MM.1S (cell line): ENCODE results near the gene TP53AIP1.

ENCODE experiments used
- EZH2 ChIP-seq: fragments of 300-600 bp; sonication (generic); optimal IDR thresholded peaks from 2 replicates; pipeline ENCODE3; 2017; ENCODE audit warnings: low read depth, mild to moderate bottlenecking, antibody characterized with exemption, low read length, mixed read lengths
- TF ChIP-seq, protein P1 (sequence below): fragments of 300-600 bp; sonication (generic); IDR thresholded peaks from 2 replicates; pipeline ENCODE4 v1.5.1; 2016; ENCODE audit warnings: antibody characterized with exemption, low read length, mixed read lengths

DNA sequence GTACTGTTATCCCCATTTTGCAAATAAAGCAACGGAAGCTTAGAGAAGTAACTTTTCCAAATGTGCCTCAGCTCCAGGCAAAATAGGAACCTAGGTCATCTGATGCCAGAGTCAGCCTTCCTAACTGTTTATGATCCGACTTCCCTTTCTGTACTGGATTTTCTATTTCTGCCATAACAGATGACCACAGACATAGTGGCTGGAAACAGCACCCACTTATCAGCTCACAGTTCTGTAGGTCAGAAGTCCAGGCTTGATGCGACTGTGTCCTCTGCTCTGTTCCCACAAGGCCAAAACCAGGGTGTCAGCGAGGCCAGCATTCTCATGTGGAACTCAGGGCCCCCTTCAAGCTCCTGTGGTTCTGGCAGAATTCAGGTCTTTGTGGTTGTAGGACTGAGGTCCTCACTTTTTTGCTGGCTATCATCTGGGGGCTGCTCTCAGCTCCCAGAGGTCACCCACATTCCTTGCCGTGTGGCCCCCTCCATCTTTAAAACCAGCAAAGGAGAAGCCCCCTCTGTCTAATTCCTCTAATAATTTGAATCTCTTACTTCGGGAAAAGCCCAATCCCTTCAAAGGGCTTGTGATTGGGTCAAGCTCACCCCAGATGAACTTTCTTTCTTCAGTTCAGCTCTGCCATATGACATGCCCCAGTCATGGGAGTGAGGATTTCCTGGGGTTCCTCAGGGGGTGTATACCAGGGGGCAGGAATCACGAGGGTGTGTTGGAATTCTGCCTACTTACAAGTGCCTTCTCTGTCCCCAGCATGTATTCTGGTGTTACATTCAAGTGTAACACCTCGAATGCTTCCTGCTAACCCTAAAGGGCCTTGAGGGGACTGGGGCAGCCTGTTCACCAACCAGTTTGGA, 36.3 kb downstream of the TP53AIP1 start:
- TF ChIP-seq EZH2: no peak
- TF ChIP-seq, protein P1, sequence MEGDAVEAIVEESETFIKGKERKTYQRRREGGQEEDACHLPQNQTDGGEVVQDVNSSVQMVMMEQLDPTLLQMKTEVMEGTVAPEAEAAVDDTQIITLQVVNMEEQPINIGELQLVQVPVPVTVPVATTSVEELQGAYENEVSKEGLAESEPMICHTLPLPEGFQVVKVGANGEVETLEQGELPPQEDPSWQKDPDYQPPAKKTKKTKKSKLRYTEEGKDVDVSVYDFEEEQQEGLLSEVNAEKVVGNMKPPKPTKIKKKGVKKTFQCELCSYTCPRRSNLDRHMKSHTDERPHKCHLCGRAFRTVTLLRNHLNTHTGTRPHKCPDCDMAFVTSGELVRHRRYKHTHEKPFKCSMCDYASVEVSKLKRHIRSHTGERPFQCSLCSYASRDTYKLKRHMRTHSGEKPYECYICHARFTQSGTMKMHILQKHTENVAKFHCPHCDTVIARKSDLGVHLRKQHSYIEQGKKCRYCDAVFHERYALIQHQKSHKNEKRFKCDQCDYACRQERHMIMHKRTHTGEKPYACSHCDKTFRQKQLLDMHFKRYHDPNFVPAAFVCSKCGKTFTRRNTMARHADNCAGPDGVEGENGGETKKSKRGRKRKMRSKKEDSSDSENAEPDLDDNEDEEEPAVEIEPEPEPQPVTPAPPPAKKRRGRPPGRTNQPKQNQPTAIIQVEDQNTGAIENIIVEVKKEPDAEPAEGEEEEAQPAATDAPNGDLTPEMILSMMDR: no peak
